CD4-positive, alpha-beta T cell treated with Interleukin-4 for 1 hour (primary cell): Measurements from ENCODE around the gene GRIFIN.

Experiments used
- DNase-seq, 2 donors: peaks; one replicate each; pipeline ENCODE4 v3.0.0-alpha.2; 2020 to 2022

GRIFIN gene

GRCh38 chr7:2431260-2431867 is 44.8 kb downstream of the GRIFIN start:
- peak; percentile 39 to 44 for DNase-seq

GRCh38 chr7:2425749-2426148 is 50.4 kb downstream of the GRIFIN start:
- no peak for DNase-seq
